WTC11 (cell line): ENCODE data around the gene DNAJB2. TPM values are rescaled to one million over a fixed set of nuclear protein-coding genes. Genes with fewer than 3 reads are reported as not detected.

ENCODE experiments used
- ATAC-seq: fragments of 200-7000 bp; cut with Tn5 transposase; 2 replicates; pipeline ENCODE4 v1.10.0; 2021; ENCODE audit warnings: mild to moderate bottlenecking, moderate library complexity
- CTCF ChIA-PET: fragments of 300-600 bp; sonication (Branson Sonifier 250); formaldehyde crosslinking; loops from one replicate; lab custom pipeline; 2021; ENCODE audit warnings: antibody characterized with exemption; lab: Charles Lee
- POLR2A ChIA-PET: fragments of 350-600 bp; sonication (Branson Sonifier 250); formaldehyde crosslinking; loops from one replicate; lab custom pipeline; 2021; ENCODE audit warnings: antibody characterized with exemption; lab: Charles Lee
- DNase-seq: peaks from one replicate; pipeline ENCODE4 v3.0.0; 2021; ENCODE audit warnings: low spot score
- H3K27ac Mint-ChIP-seq: 2 replicates; pipeline ENCODE4 v1.8.0; 2021; ENCODE audit warnings: mixed read lengths
- H3K27me3 Mint-ChIP-seq: 2 replicates; pipeline ENCODE4 v1.8.0; 2021; ENCODE audit warnings: low read depth, mild to moderate bottlenecking, moderate library complexity, mixed read lengths
- H3K36me3 Mint-ChIP-seq: 2 replicates; pipeline ENCODE4 v1.8.0; 2021; ENCODE audit warnings: mixed read lengths
- H3K4me1 Mint-ChIP-seq: 2 replicates; pipeline ENCODE4 v1.8.0; 2022; ENCODE audit warnings: mixed read lengths
- H3K4me3 Mint-ChIP-seq: 2 replicates; pipeline ENCODE4 v1.8.0; 2021; ENCODE audit warnings: mild to moderate bottlenecking, moderate library complexity, mixed read lengths
- H3K9me3 Mint-ChIP-seq: 2 replicates; pipeline ENCODE4 v1.8.0; 2021; ENCODE audit warnings: mixed read lengths
- AR ChIP-seq: fragments of 250-450 bp; sonication (Bioruptor Pico); IDR thresholded peaks from 2 replicates; pipeline ENCODE4 v1.9.0; 2021; ENCODE audit warnings: mild to moderate bottlenecking
- CTCF ChIP-seq: fragments of 200-600 bp; IDR thresholded peaks from 2 replicates; pipeline ENCODE4 v1.8.0; 2022; ENCODE audit warnings: antibody characterized with exemption
- ERG ChIP-seq: fragments of 250-450 bp; sonication (Bioruptor Pico); IDR thresholded peaks from 2 replicates; pipeline ENCODE4 v1.8.0; 2021; ENCODE audit warnings: mild to moderate bottlenecking
- FOXP1 ChIP-seq: sonication (generic); formaldehyde crosslinking; IDR thresholded peaks from 2 replicates; pipeline ENCODE4 v1.8.0; 2022; ENCODE audit warnings: missing genetic modification reagents, mild to moderate bottlenecking, moderate library complexity, borderline replicate concordance
- GABPB1 ChIP-seq: sonication (generic); formaldehyde crosslinking; IDR thresholded peaks from 2 replicates; pipeline ENCODE4 v1.8.1; 2023; ENCODE audit warnings: mild to moderate bottlenecking, missing genetic modification reagents
- ZBTB21 ChIP-seq: sonication (generic); formaldehyde crosslinking; IDR thresholded peaks from 2 replicates; pipeline ENCODE4 v1.8.1; 2023; ENCODE audit warnings: mild to moderate bottlenecking, missing genetic modification reagents, borderline replicate concordance
- total RNA-seq: library from RNA; stranded (reverse); gene quantifications from 3 replicates; pipeline ENCODE4 v1.2.3, GENCODE V29; 2021

DNAJB2 gene
- total RNA-seq, 1 experiment from 2014 or later: 36.1 TPM

- CTCF ChIA-PET: interaction anchor here (0.6 to 3.0 kb wide), 11 partner anchors 13 to 246 kb away, joined by 3 to 25 read pairs (median 3); partner anchors contain the start of genes ANKZF1, ATG9A and DNAJB2
- no peaks in the 10 kb centered on the region for H3K9me3 Mint-ChIP-seq
- H3K4me3 Mint-ChIP-seq: no peak overlapping the region
- POLR2A ChIA-PET: interaction anchor here (1.1 to 2.3 kb wide), 4 partner anchors 25 to 296 kb away, joined by 3 to 11 read pairs (median 5); partner anchors contain the start of gene ABCB6
- peaks cover 31% of the 10 kb centered on the region for H3K27me3 Mint-ChIP-seq
- TF ChIP-seq CTCF (no peak), GABPB1 (CRISPR knock-in tag) (peak; percentile 43; the same call in 1 of the 2 replicates), ERG (CRISPR knock-in tag) (no peak)
- no peak for DNase-seq
- H3K4me1 Mint-ChIP-seq: peaks cover 31% of the 10 kb centered on the region
- H3K27ac Mint-ChIP-seq: peak overlapping the region; percentile 76; the same call in 1 of the 2 replicates
- ATAC-seq: no peak
- H3K36me3 Mint-ChIP-seq: peaks cover 19% of the 10 kb centered on the region; the same call in 1 of the 2 replicates
Measured at GRCh38 chr2:219249203-219249980, 29.8 kb upstream of the DNAJB2 start.

- Mint-ChIP-seq H3K36me3 (peaks cover 19% of the 10 kb centered on the region; the same call in 1 of the 2 replicates), H3K4me3 (no peak overlapping the region), H3K9me3 (no peaks in the 10 kb centered on the region), H3K27ac (no peak overlapping the region), H3K27me3 (peaks cover 39% of the 10 kb centered on the region), H3K4me1 (peaks cover 33% of the 10 kb centered on the region)
- POLR2A ChIA-PET: interaction anchor here (1.1 to 2.3 kb wide), 3 partner anchors 24 to 31 kb away, joined by 3 to 11 read pairs (median 3); partner anchors contain the start of gene ABCB6
- DNase-seq: no peak
- CTCF ChIA-PET: interaction anchor here (1.0 to 3.0 kb wide), 6 partner anchors 28 to 220 kb away, joined by 3 to 25 read pairs (median 4); partner anchors contain the start of gene DNAJB2
- no peak for ATAC-seq
- no peak for TF ChIP-seq AR (CRISPR knock-in tag)
- TF ChIP-seq FOXP1: no peak
Measured at GRCh38 chr2:219250049-219250781, 29.0 kb upstream of the DNAJB2 start.

- ChIA-PET POLR2A (interaction anchor here (1.4 to 2.0 kb wide), 3 partner anchors 43 to 75 kb away, joined by 3 to 9 read pairs (median 7); partner anchors contain the start of genes CNPPD1 and ZFAND2B), CTCF (interaction anchor here (0.8 to 4.7 kb wide), 4 partner anchors 27 to 80 kb away, joined by 3 to 33 read pairs (median 5); partner anchors contain the start of genes ABCB6 and DNAJB2)
- no peaks in the 10 kb centered on the region for H3K9me3 Mint-ChIP-seq
Measured at GRCh38 chr2:219251656-219252055, 27.5 kb upstream of the DNAJB2 start.

More at GRCh38 chr2:219251656-219252055, 27.5 kb upstream of the DNAJB2 start:
- peaks cover 53% of the 10 kb centered on the region for H3K27me3 Mint-ChIP-seq
- DNase-seq (no peak), ATAC-seq (no peak)
- peak overlapping the region; percentile 79; the same call in 1 of the 2 replicates for H3K4me3 Mint-ChIP-seq
- H3K36me3 Mint-ChIP-seq: peaks cover 19% of the 10 kb centered on the region; the same call in 1 of the 2 replicates
- no peak overlapping the region for H3K27ac Mint-ChIP-seq
- TF ChIP-seq ZBTB21 (CRISPR knock-in tag) (no peak), AR (CRISPR knock-in tag) (no peak)
- peaks cover 25% of the 10 kb centered on the region for H3K4me1 Mint-ChIP-seq
